ENCODE data around the gene STAT1.
A peak's percentile ranks its signal among the peaks of the same experiment; 100 is the strongest.

Gene STAT1

DNA sequence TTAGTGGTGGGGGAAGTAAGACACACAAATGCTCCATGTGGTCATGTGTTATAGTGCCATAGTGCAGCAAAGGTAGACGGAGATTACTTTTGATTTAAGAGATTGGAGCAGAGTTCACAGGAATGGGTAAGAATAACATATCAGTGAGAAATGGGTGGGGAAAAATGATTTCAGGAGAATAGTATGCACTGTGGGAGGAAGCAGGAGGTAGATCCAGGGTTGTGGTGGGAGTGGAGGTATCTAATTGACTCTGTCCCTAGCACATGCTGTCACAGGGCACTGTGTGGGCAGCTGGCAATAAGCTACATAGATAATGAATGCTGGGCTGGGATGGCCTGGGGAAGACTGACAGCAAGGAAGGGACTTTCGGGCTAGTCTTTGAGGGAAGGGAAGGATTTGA is 65.3 kb downstream of the STAT1 start:
- DNase-seq, result peak; percentile 45

- peak; percentile 81 for DNase-seq
Measured at GRCh38 chr2:190947711-190948251, 66.2 kb downstream of the STAT1 start.

DNA sequence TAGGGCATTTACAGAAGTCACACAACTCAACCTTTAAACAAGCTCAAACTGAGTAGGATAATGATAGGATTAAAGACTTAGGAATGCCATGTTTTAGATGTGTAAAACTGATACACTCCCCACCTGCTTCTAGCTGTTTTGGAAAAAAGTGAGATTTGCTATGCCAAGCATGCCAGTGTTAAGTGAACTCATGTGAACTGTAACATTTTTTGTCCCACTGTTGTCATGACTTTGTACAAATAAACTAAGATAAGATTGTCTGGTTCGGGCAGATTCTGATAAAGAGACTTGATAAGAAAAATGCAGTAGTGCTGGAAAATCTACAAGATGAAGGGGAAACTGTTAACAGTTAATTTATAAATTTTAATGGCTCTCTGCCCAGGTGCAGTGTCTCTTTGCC is 66.8 kb downstream of the STAT1 start:
- peak; percentile 20 for DNase-seq

GRCh38 chr2:190943706-190944105 is 70.3 kb downstream of the STAT1 start:
- DNase-seq, result no peak

- no peak for DNase-seq
Measured at GRCh38 chr2:190942697-190943096, 71.3 kb downstream of the STAT1 start.

DNA sequence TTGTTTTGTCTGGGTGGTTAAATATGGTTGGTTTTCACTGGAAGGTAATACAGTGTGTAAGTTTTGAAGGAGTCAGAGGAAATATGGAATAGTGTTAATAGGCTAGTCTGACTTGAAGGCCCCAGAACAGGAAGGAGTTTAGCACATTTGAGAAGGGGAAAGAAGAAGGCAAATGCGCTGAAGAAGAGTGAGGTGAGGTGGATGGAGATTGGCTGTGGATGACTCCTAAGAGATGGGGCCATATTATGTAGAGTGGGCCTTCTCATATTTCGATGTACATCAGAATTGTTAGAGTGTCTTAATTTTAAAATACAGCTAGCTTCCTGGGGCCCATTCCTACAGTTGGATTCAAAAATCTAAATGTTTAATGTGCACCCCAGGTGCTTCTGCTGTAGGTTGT is 72.4 kb downstream of the STAT1 start:
- DNase-seq, result no peak

DNA sequence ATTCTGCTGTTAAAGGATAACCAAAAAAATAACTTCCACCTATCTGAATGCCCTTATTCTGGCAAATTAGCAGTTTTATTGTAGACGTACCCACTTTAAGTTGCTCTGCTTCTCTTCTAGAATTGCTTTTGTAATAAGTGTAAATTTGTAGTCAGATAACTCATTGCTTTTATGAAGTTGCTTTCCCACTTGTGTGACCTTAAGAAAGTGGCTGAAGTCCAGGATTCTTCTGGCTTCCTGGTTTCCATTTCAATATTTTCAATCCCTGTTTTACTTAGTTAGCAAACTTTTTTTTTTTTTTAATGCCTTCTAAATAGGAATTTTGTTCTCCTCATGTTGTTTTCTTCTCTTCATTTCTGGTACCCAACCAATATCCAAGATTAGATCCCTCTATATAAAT is 73.5 kb downstream of the STAT1 start:
- DNase-seq, result peak; percentile 25

DNA sequence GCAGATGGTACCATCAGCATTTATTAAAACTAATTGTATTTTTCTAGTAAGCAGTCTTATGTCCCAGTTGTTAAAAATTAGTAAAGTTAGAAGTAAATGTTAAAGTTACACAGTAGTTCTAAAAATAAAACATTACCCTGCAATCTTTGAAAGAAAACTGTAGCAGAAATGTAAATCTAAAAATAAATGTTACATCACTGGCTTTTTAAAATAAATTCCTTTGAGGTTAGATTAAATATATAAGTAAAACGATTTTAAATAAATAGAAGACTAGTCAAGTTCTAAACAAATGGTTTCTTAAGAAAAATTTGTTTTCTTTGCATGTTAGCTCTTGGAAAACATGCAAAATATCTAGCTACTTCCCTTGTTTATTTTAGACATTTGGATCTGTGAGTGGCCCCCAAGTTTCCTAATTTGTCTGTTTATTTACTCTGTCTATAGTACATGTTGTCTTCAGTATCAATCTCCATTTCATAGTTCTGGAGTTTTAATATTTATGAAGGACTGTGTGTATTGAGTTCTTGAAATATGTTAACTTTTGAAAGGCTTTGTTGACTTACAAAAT is 75.1 kb downstream of the STAT1 start:
- no peak for DNase-seq

DNA sequence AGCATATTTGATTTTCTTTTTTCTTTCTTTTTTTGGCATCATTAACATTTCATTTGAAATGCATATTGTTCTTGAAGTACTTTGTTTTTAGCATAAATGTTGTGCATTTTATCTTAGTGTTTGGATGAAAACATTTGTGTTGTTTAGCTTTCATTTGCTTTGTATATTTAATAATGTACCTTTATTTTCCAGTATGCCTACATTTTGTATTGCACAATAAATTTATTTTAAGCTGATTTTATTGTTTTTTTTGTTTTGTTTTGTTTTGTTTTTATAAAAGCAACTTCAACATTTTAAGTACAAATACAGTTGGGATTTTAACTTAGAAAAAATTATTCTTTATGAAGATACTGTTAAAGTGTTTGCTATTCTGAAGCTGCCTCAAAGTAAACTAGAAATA is 78.9 kb downstream of the STAT1 start:
- no peak for DNase-seq

DNA sequence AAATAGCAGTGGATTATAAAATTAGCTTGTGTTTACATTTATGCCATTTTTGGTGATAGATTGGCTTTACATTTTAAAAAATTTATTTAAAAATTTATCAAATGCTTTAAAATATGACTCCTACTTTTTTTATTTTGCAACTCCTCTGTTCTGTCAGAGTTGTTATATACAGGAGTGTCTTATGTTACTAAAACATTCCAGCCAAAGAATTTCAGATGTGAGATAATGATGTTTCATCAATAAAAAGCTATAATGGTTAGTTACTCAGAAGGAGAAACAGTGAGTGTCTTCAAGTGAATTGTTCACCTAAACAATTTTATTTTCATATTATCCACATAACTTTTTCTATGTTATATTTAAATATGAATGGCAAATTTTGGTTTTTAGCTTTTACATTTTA is 80.6 kb downstream of the STAT1 start:
- no peak for DNase-seq

DNA sequence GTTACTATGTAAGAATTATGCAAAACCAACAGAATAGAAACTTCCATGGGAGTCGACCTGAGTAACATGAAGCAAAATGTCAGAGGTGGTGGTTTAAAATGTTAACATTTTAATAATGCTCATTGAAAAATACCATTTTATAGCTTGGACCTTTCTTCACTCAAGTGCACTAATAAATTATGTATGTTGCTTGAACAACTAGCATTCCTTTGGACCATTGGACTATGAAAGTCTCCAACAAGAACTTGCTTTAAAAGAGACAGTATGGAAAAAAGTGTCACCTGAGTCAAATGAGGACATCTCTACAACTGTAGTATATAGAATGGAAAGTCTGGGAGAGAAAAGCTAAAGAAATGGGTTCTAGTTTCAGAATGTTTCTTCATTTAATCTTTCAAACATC is 81.5 kb downstream of the STAT1 start:
- DNase-seq, result no peak

DNA sequence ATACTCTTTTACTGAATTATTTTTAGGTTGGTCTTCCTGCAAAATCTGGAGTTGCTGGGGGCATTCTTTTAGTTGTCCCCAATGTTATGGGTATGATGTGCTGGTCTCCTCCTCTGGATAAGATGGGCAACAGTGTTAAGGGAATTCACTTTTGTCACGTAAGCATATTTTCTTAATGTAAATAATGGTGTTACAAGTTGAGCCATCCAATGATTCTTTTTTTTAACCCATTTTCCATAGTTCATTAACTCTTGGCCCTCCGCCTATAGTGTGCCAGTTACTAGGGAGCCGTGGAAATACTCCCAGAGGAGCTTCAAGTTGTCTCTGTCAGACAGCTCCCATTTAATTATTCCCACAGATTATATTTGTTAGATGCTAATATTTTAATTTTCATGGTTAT is 83.6 kb downstream of the STAT1 start:
- DNase-seq, result no peak

DNA sequence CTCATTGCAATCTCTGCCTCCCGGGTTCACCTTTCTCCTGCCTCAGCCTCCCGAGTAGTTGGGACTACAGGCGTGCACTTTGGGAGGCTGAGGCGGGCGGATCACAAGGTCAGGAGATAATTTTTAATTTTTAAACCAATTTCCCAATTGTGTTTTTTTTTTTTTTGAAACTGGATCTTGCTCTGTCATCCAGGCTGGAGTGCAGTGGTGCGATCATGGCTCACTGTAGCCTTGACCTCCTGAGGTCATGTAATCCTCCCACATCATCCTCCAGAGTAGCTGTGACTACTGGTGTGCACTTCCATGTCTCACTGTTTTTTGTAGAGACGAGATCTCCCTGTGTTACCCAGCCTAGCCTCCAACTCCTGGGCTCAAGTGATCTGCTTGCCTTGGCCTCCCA is 84.1 kb downstream of the STAT1 start:
- DNase-seq, result no peak

DNA sequence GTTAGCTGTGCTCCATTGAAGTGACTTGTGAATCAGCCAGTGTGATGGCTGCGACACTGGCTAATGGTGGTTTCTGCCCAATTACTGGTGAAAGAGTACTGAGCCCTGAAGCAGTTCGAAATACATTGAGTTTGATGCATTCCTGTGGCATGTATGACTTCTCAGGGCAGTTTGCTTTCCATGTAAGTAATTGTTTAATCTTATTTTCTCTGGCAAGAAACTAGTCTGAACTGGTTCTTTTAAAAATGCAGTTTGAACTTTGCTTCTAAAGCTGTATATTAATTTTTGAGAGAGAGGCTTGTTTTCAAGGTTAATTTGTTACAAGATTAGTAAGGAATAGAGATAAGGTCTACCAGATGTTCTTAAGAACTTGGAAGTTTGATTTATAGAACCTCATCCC is 86.7 kb downstream of the STAT1 start:
- DNase-seq, result peak; percentile 55

DNA sequence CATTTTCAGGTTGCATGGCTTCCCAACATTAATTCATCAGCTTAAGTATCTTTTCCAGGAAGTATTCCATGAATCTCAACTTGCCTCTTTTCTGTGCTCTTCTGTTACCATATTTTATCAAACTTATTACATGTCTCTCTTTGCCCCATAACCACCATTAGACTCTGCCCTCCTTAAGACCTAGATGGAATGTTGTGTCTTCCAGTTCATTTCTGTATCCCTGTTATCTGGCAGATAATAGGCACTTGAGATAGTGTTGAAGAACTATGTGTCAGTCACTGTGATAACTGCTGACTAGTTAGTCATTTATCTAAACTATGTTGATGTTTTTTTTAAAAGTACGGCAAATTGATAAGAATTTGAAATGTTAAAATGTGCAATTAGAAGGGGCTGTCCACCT is 91.6 kb downstream of the STAT1 start:
- no peak for DNase-seq

- no peak for DNase-seq
Measured at GRCh38 chr2:190920085-190920484, 93.9 kb downstream of the STAT1 start.

Measured in fibroblast of upper back skin (primary cell).